ENCODE results near the gene EFHC1.

- TF ChIP-seq CTCF (IDR thresholded peaks at IDR 0.05) (no peak), POLR2A (IDR thresholded peaks at IDR 0.05) (no peak)
These were observed 78.9 kb downstream of the EFHC1 start for GRCh38 chr6:52499026-52499425.

Measured in prostate gland (tissue), 2 donors.